ENCODE results near the gene FEN1.
A peak's percentile ranks its signal among the peaks of the same experiment; 100 is the strongest.

DNA sequence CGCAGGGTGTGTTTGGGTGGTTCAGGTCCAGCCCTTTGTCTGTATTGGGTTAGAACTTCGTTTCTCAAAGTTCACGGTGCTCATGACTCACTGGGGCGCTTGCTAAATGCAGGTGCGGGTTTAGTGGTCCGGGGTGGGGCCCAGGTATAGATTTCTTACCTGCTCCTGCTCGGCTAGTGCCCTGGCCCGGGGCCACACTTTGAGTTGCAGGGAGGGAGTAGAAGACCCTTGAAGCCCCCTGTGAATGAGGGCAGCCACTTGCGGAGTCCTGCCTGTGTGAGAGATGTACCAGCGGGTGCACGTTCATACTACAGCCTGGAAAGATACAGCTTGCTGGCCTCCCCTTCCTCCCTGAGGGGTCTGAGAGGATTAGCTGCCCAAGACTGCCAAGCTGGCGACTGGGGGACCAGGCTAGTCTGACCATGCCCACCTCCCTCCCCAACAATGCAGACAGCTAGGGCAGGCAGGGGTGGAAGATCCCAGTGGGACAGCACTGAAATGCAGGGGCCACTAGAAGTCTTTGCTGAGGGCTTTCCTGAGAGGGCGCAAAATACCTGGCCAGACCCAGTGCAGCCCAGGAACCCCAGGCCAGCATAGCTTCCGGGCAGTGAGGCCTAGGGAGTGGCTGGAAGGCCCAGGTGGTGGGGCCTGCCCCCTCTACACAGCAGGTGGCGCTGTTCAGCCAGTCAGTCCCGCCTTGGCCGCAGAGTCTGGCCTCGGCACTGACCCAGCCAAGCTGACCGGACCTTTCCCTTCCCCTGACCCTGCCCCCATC is 45.3 kb upstream of the FEN1 start:
- TF ChIP-seq, protein P1, sequence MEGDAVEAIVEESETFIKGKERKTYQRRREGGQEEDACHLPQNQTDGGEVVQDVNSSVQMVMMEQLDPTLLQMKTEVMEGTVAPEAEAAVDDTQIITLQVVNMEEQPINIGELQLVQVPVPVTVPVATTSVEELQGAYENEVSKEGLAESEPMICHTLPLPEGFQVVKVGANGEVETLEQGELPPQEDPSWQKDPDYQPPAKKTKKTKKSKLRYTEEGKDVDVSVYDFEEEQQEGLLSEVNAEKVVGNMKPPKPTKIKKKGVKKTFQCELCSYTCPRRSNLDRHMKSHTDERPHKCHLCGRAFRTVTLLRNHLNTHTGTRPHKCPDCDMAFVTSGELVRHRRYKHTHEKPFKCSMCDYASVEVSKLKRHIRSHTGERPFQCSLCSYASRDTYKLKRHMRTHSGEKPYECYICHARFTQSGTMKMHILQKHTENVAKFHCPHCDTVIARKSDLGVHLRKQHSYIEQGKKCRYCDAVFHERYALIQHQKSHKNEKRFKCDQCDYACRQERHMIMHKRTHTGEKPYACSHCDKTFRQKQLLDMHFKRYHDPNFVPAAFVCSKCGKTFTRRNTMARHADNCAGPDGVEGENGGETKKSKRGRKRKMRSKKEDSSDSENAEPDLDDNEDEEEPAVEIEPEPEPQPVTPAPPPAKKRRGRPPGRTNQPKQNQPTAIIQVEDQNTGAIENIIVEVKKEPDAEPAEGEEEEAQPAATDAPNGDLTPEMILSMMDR (IDR thresholded peaks at IDR 0.05; ENCODE audit: low read depth, low read length, missing input control) = peak; percentile 93
- TF ChIP-seq YY1 (IDR thresholded peaks at IDR 0.05) (no peak), REST (IDR thresholded peaks at IDR 0.05) (no peak), RXRA (IDR thresholded peaks at IDR 0.05) (no peak), RAD21 (IDR thresholded peaks at IDR 0.05) (peak; percentile 89 to 93), HNF4A (conservative IDR thresholded peaks at IDR 0.05) (no peak), MAX (IDR thresholded peaks at IDR 0.05) (no peak), TAF1 (conservative IDR thresholded peaks at IDR 0.05) (no peak)

Measured in liver (tissue), 3 donors.